Endothelial cell of umbilical vein (primary cell): ENCODE measurements around the gene NEK3. TPM values are rescaled to one million over a fixed set of nuclear protein-coding genes. Genes with fewer than 3 reads are reported as not detected.

Experiments
- BruUV-seq: library from RNA; stranded (reverse); fragments of 400-500 nt; replicated peaks from 2 replicates; lab custom pipeline; 2021; lab: Mats Ljungman, UMichigan
- CTCF ChIA-PET: fragments of 300-600, 350-600 bp; sonication (Branson Sonifier 250); formaldehyde crosslinking; loops from one replicate; lab custom pipeline; 2021; ENCODE audit warnings: antibody characterized with exemption, inconsistent platforms; lab: Charles Lee
- POLR2A ChIA-PET: fragments of 300-600, 350-600 bp; sonication (Branson Sonifier 250); formaldehyde crosslinking; loops from one replicate; lab custom pipeline; 2021; ENCODE audit warnings: antibody characterized with exemption, inconsistent platforms; lab: Charles Lee
- DNase-seq: peaks from one replicate; pipeline ENCODE4 v3.0.0-alpha.2; 2011; ENCODE audit warnings: low read depth, low spot score
- FAIRE-seq: peaks from 2 replicates; lab custom pipeline; 2011; peaks lifted over from hg19 to GRCh38; lab: Jason Lieb, UNC
- H2AFZ ChIP-seq: 2 replicates; pipeline ENCODE4 v1.6.0; 2012; ENCODE audit warnings: low read depth, low read length, control low read depth, inconsistent platforms
- H3K27ac ChIP-seq: 2 replicates; pipeline ENCODE4 v1.5.1; 2011; ENCODE audit warnings: low read depth, mild to moderate bottlenecking, control low read depth, low read length, moderate library complexity; ENCODE audit not compliant: insufficient read depth
- H3K27me3 ChIP-seq, 2 experiments: 2 replicates each; pipeline versions ENCODE4 v1.6.0 to v1.6.1; 2011; ENCODE audit warnings: low read length in 2 of 2, mixed read lengths in 1 of 2; ENCODE audit not compliant: control insufficient read depth in 2 of 2, insufficient read depth in 2 of 2
- H3K36me3 ChIP-seq, 2 experiments: 2 replicates in 1 of 2; 3 replicates in 1 of 2; pipeline ENCODE4 v1.5.1; 2011; ENCODE audit warnings: low read length in 2 of 2, mild to moderate bottlenecking in 1 of 2, moderate library complexity in 1 of 2; ENCODE audit not compliant: control insufficient read depth in 2 of 2, insufficient read depth in 2 of 2; ENCODE audit errors: extremely low read depth in 1 of 2
- H3K4me1 ChIP-seq: 3 replicates; pipeline ENCODE4 v1.5.1; 2011; ENCODE audit warnings: mild to moderate bottlenecking, low read length; ENCODE audit not compliant: control insufficient read depth, insufficient read depth; ENCODE audit errors: extremely low read depth
- H3K4me2 ChIP-seq: 2 replicates; pipeline ENCODE4 v1.6.1; 2011; ENCODE audit warnings: low read length, control low read depth, mixed read lengths; ENCODE audit not compliant: insufficient read depth
- H3K4me3 ChIP-seq, 3 experiments: fragments of 200-600 bp in 1 of 3; sonication (generic), shearing (Covaris generic) in 1 of 3; replicated peaks in 1 of 3; 2 replicates each; pipeline ENCODE4 v1.5.1; 2011 to 2016; ENCODE audit warnings: control low read depth in 3 of 3, low read length in 3 of 3, mild to moderate bottlenecking in 2 of 3, inconsistent platforms in 1 of 3, low read depth in 1 of 3, moderate library complexity in 1 of 3; ENCODE audit not compliant: insufficient read depth in 1 of 3
- H3K79me2 ChIP-seq: 2 replicates; pipeline ENCODE4 v1.6.0; 2012; ENCODE audit warnings: low read length, inconsistent platforms; ENCODE audit not compliant: control insufficient read depth, insufficient read depth
- H3K9ac ChIP-seq: replicated peaks from 2 replicates; pipeline ENCODE3; 2011; ENCODE audit warnings: low read length, control low read depth; ENCODE audit not compliant: insufficient read depth; ENCODE audit errors: extremely low read depth
- H3K9me1 ChIP-seq: replicated peaks from 3 replicates; pipeline ENCODE4 v1.6.0; 2011; ENCODE audit warnings: mild to moderate bottlenecking, low read length; ENCODE audit not compliant: control insufficient read depth, insufficient read depth; ENCODE audit errors: extremely low read depth
- H3K9me3 ChIP-seq: replicated peaks from 2 replicates; pipeline ENCODE4 v1.5.1; 2012; ENCODE audit warnings: low read length, inconsistent platforms; ENCODE audit not compliant: control insufficient read depth, insufficient read depth
- H4K20me1 ChIP-seq: replicated peaks from 2 replicates; pipeline ENCODE3; 2011; ENCODE audit warnings: mild to moderate bottlenecking, low read length; ENCODE audit not compliant: control insufficient read depth, insufficient read depth; ENCODE audit errors: extremely low read depth
- CTCF ChIP-seq, 2 donors: IDR thresholded peaks; 1 replicate in 1 of 2; 2 replicates in 1 of 2; pipeline ENCODE4 v1.5.1; 2011; ENCODE audit warnings: low read length in 2 of 2, mild to moderate bottlenecking in 2 of 2, moderate library complexity in 2 of 2, control low read depth in 1 of 2, inconsistent platforms in 1 of 2, low read depth in 1 of 2; ENCODE audit not compliant: insufficient read depth in 1 of 2; ENCODE audit errors: extremely low read depth in 1 of 2
- MAX ChIP-seq: IDR thresholded peaks from 2 replicates; pipeline ENCODE4 v1.6.1; 2011; ENCODE audit not compliant: insufficient read depth, insufficient read length
- POLR2AphosphoS5 ChIP-seq: IDR thresholded peaks from 2 replicates; pipeline ENCODE4 v1.6.1; 2012; ENCODE audit warnings: low read depth, mild to moderate bottlenecking, control low read depth, low read length, moderate library complexity; ENCODE audit not compliant: insufficient read depth
- dilution Hi-C: fragments of 300-500 bp; cut with MboI; formaldehyde crosslinking; loops from one replicate; pipeline ENCODE4 v1.15.0; 2019; ENCODE audit warnings: low sequenced_read_pairs; ENCODE audit not compliant: extremely low pct_ligation_motif_present
- intact Hi-C: fragments of 100-400 bp; cut with micrococcal nuclease; formaldehyde crosslinking; loops from one replicate; pipeline ENCODE4 v1.10.0; 2022
- polyA plus RNA-seq, 4 experiments: library from polyadenylated mRNA; depleted of rRNA in 3 of 4; stranded (reverse) in 3 of 4; unstranded in 1 of 4; fragments of >200 nt; gene quantifications; 2 replicates each; pipeline versions ENCODE4 v1.2.1 to v1.2.3, GENCODE V29; 2011 to 2012; ENCODE audit warnings: missing spikeins in 1 of 4
- total RNA-seq: library from RNA; stranded (reverse); gene quantifications from 2 replicates; pipeline ENCODE4 v1.2.3, GENCODE V29; 2021

NEK3 gene
- total and polyA plus RNA-seq, 2 donors (not counting 3 experiments of a cell fraction or from before 2014, with no cell fraction given), result 10.3 to 13.8 TPM

- no peaks in the 10 kb centered on the region for H3K27me3 ChIP-seq
- DNase-seq, result peak; percentile 69
- H4K20me1 ChIP-seq, result no peaks in the 10 kb centered on the region
- H3K9ac ChIP-seq, result no peak within 1 kb of the TSS
- H3K9me3 ChIP-seq, result no peaks in the 10 kb centered on the region
- H3K36me3 ChIP-seq, result no peaks in the 10 kb centered on the region
- dilution Hi-C loops, result no loop called here
- H3K4me2 ChIP-seq, result peak within 1 kb of the TSS; percentile 99
- H3K4me1 ChIP-seq, result peaks cover 8% of the 10 kb centered on the region
- H3K4me3 ChIP-seq, result peak within 1 kb of the TSS; percentile 54 to 69 (median 68)
- no TSS peak for BruUV-seq
- H3K9me1 ChIP-seq, result no peaks in the 10 kb centered on the region
- H3K79me2 ChIP-seq, result no peaks in the 10 kb centered on the region
- H2AFZ ChIP-seq, result peak within 1 kb of the TSS; percentile 62
- no peak within 1 kb of the TSS for H3K27ac ChIP-seq
- peak; percentile 82 for FAIRE-seq
- intact Hi-C loops, result loop anchor here (1.0 to 10.0 kb wide), 10 partner anchors 30 to 844 kb away; partner anchors contain the start of genes INTS6, NEK3, TMEM272 and VPS36
- TF ChIP-seq CTCF (IDR thresholded peaks at IDR 0.05; ENCODE audit: extremely low read depth in 1 of 2, insufficient read depth in 1 of 2, low read depth in 1 of 2, low read length in 2 of 2) (peak; percentile 66 to 79), MAX (no peak), POLR2AphosphoS5 (peak; percentile 14)
- ChIA-PET CTCF (interaction anchor here (0.5 to 4.9 kb wide), 17 partner anchors 10 to 1004 kb away, joined by 3 to 115 read pairs (median 9); partner anchors contain the start of genes ALG11, TMEM272 and VPS36), POLR2A (no interaction called here)
Measured at GRCh38 chr13:52128714-52129700, 30.4 kb downstream of the NEK3 start, which contains the start of gene NEK5. Gene NEK5, minus strand, starts transcription at chr13:52129073. Its CDS starts 1,591 bp downstream, at chr13:52127482.
